HG03060 (cell line): ENCODE results near the gene RGS3.

Experiments used
- ATAC-seq: cut with Tn5 transposase; IDR thresholded peaks from one replicate; pipeline ENCODE4 v1.9.1; 2021; ENCODE audit warnings: low read depth, moderate number of reproducible peaks; ENCODE audit not compliant: unreplicated experiment

The RGS3 gene

GRCh38 chr9:113646491-113646890 is 183.0 kb downstream of the RGS3 start:
- ATAC-seq = no peak
